Neutrophil (primary cell): ENCODE results near the gene FAM200A.

Experiments
- H3K27ac ChIP-seq: fragments of 200-600 bp; sonication (generic); 2 replicates; pipeline ENCODE4 v1.5.1; 2016; ENCODE audit warnings: mild to moderate bottlenecking, moderate library complexity
- H3K27me3 ChIP-seq: fragments of 200-600 bp; sonication (generic); 2 replicates; pipeline ENCODE4 v1.6.0; 2016; ENCODE audit warnings: mild to moderate bottlenecking
- H3K36me3 ChIP-seq: fragments of 200-600 bp; sonication (generic); 2 replicates; pipeline ENCODE4 v1.5.1; 2017
- H3K4me1 ChIP-seq, 2 experiments: fragments of 200-600 bp in 1 of 2; sonication (generic) in 1 of 2; 1 replicate in 1 of 2; 2 replicates in 1 of 2; pipeline versions ENCODE4 v1.5.1 to v1.6.1; 2013 to 2016; ENCODE audit warnings: low read depth in 1 of 2, low read length in 1 of 2, mild to moderate bottlenecking in 1 of 2, moderate library complexity in 1 of 2; ENCODE audit not compliant: control insufficient read depth in 1 of 2, insufficient read depth in 1 of 2
- H3K4me3 ChIP-seq, 2 experiments: fragments of 200-600 bp in 1 of 2; sonication (generic) in 1 of 2; 1 replicate in 1 of 2; 2 replicates in 1 of 2; pipeline ENCODE4 v1.5.1; 2013 to 2016; ENCODE audit warnings: low read depth in 1 of 2, low read length in 1 of 2, mild to moderate bottlenecking in 1 of 2, moderate library complexity in 1 of 2
- H3K9me3 ChIP-seq: fragments of 200-600 bp; sonication (generic); 2 replicates; pipeline ENCODE4 v1.5.1; 2016
- TF ChIP-seq, protein P1 (sequence below): fragments of 200-600 bp; sonication (generic); IDR thresholded peaks from 2 replicates; pipeline ENCODE4 v1.5.1; 2016; ENCODE audit warnings: antibody characterized with exemption

Gene FAM200A

DNA sequence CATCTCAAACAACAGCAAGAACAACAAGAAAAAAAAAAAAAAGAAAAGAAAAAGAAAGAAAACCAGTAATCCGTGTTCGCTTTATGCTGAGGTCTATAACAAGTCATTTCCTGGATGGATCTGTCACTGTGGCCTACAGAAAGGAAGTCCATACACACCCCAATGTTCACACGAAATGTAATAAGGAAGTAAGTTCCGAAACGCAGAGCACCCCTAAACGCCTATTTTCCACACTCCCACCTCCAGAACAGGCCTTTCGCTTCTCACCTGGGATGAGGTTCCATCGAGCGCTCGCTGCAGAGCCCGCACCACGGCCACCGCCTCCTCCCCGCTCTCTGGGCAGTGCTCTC, 52.6 kb downstream of the FAM200A start:
- Histone ChIP-seq H3K4me3 (peak overlapping the region; percentile 76 to 95), H3K4me1 (peaks cover 33 to 34% of the 10 kb centered on the region in 2 experiments), H3K9me3 (no peaks in the 10 kb centered on the region), H3K27ac (peak overlapping the region; percentile 92), H3K27me3 (no peaks in the 10 kb centered on the region), H3K36me3 (peaks cover 43% of the 10 kb centered on the region)
- TF ChIP-seq, protein P1, sequence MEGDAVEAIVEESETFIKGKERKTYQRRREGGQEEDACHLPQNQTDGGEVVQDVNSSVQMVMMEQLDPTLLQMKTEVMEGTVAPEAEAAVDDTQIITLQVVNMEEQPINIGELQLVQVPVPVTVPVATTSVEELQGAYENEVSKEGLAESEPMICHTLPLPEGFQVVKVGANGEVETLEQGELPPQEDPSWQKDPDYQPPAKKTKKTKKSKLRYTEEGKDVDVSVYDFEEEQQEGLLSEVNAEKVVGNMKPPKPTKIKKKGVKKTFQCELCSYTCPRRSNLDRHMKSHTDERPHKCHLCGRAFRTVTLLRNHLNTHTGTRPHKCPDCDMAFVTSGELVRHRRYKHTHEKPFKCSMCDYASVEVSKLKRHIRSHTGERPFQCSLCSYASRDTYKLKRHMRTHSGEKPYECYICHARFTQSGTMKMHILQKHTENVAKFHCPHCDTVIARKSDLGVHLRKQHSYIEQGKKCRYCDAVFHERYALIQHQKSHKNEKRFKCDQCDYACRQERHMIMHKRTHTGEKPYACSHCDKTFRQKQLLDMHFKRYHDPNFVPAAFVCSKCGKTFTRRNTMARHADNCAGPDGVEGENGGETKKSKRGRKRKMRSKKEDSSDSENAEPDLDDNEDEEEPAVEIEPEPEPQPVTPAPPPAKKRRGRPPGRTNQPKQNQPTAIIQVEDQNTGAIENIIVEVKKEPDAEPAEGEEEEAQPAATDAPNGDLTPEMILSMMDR: no peak

DNA sequence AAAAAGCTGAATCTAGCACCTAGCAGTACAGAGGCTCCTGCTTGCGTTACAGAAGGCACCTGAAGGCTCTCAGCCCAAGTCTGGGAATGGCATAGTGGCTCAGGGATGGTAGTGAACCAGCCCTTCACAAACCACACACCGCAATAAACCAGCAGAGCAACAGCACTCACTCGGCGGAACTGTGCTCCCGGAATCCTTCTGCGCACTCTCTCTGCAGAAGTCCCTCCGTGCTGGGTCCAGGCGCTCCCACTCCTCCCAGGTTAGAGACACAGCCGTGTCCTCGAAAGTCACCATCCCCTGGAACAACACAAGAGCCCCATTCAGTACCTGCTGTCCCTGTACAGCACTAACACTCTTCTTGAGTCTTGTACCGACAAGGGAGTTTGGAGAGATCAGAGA, 53.4 kb downstream of the FAM200A start:
- TF ChIP-seq, protein P1: no peak
- Histone ChIP-seq H3K27me3 (no peaks in the 10 kb centered on the region), H3K27ac (peak overlapping the region; percentile 92), H3K4me1 (peaks cover 28% of the 10 kb centered on the region in 2 experiments), H3K4me3 (peak overlapping the region; percentile 76 to 95), H3K36me3 (peaks cover 51% of the 10 kb centered on the region), H3K9me3 (no peaks in the 10 kb centered on the region)

DNA sequence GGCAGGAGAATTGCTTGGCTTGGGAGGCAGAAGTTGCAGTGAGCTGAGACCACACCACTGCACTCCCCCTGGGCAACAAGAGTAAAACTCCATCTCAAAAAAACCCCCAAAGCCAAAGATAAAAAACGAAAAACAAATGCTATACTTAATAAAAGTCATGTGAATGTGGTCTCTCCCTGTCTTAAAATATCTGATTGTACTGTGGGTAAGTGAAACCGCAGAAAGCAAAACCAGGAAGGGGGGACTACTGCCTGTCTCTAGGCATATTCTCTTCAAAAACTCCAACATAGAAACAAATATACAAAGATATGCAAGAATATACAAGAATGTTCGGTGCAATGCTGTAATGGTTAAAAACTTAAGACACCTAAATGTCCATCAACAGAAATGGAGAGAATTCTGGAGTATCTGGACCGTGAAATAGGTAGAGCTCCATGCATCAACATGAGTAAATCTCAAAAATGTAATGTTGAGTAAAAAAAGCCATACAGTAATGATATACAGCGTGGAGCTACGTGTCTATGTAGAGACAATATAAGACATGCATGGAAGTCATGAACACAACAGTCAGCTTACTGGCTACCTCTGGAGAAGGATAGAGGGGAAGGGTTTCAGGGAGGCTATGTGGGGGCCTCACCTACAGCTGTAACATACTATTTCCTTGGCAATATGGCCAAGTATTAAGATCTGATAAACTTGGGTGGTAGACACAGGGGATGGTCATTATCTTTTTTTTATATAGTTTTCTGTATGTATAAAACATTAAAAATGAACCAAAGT, 54.0 kb downstream of the FAM200A start:
- no peaks in the 10 kb centered on the region for H3K27me3 ChIP-seq
- peaks cover 28% of the 10 kb centered on the region in 2 experiments for H3K4me1 ChIP-seq
- no peaks in the 10 kb centered on the region for H3K9me3 ChIP-seq
- peak overlapping the region; percentile 92 for H3K27ac ChIP-seq
- peak overlapping the region; percentile 76 to 95 for H3K4me3 ChIP-seq
- TF ChIP-seq, protein P1: no peak
- peaks cover 57% of the 10 kb centered on the region for H3K36me3 ChIP-seq
